T-helper 9 cell (primary cell): ENCODE results near the gene BDKRB1.

Source experiments
- DNase-seq: peaks from one replicate; pipeline ENCODE4 v3.0.0-alpha.2; 2020

The BDKRB1 gene

DNA sequence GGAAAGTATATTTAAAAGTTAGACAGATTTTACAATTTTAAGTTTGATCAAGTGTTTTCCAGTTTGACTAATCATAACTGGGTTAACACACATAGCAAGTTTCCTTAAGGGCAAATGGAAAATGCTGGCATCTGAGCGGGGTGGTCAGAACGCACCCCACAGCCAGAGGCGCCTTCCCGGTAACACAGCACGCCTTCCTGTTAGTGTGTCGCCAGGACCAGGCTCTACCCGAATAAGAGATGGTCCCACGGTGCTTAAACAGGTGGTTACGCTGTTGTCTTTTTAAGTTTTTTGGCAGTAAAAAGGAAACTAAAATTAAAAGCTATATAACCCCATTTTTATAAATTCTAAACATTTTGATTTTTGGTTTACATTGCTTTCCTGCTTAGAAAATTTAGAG, 28.0 kb downstream of the BDKRB1 start:
- no peak for DNase-seq

- DNase-seq: no peak
These were observed 28.4 kb downstream of the BDKRB1 start for GRCh38 chr14:96284430-96284829.

GRCh38 chr14:96285667-96286066, 29.7 kb downstream of the BDKRB1 start:
- DNase-seq: no peak

DNA sequence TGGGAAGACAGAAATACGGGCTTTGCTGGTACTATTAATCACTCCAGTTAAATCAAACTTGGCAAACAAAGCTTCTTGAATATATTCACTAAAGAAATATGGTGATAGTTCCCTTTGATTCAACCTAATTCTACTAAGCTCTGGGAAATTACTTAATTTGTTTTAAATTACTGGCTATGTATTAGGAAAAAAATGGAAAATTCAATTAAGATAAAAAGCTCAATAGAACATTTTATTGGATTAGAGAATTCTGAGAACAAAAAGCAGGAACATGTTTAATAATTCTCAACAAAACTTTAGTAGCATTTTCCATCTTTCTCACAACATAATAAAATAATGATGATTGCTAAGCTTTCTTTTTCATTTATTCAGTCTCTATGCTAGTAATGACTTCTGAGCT, 30.2 kb downstream of the BDKRB1 start:
- no peak for DNase-seq

DNA sequence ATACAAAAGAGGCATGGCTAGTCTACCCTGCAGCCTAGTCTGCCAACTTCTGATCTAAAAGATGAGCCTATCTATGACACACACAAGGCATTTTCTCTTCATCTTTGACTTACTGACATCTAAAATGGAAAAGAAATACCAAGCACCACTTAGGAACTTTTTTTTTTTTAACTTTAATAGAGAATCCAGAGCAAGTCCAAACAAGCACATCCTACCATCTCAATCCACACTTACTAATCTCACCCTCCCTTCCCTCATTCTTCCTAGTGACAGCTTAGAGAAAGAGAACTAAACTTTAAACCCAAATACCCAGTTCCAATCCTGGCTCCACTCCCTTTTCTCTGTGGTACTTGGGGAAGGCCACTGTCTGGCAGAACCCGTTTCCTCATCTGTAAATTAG, 31.8 kb downstream of the BDKRB1 start:
- no peak for DNase-seq

- DNase-seq: no peak
These were observed 38.2 kb downstream of the BDKRB1 start for GRCh38 chr14:96294246-96294645.

- DNase-seq: no peak
These were observed 41.0 kb downstream of the BDKRB1 start for GRCh38 chr14:96297000-96297399.

- no peak for DNase-seq
These were observed 42.0 kb downstream of the BDKRB1 start for GRCh38 chr14:96297997-96298515.

DNA sequence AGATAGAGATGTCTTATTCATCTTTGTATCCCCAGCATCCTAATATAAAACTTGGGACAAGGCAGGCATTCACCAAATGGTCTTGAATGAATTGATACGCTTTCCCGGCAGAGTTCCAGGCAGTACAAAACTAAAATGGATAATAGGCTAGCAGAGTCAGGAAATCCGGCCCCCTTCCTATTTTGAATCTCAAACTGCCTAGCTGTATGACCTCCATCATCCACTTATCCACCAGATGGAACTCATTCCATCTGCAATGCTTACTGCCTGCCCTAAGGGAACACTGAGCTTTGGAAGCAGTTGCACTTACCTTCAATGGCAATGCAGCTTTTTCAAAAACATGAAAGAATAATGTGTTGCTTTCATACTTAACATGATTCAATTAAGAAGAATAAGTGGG, 43.4 kb downstream of the BDKRB1 start:
- DNase-seq: no peak

DNA sequence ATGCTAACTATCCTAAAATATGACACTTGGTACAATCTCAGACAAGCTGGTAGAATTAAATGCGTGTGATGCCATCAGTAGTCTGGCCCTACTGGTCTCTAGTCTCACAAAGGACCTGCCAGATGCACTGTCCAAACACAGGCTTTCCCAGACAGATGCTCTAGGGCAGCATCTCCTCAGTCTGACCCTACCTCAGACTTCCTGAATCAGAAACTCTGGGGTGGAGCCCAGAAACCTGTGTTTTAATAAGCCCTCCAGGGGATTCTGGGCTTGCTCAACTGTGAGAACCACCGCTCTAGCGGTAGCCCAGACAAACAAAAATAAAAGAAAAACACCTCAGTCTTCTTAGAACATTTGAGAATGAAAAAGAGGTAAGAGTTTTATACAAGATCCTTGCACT, 48.0 kb downstream of the BDKRB1 start:
- DNase-seq: no peak

DNA sequence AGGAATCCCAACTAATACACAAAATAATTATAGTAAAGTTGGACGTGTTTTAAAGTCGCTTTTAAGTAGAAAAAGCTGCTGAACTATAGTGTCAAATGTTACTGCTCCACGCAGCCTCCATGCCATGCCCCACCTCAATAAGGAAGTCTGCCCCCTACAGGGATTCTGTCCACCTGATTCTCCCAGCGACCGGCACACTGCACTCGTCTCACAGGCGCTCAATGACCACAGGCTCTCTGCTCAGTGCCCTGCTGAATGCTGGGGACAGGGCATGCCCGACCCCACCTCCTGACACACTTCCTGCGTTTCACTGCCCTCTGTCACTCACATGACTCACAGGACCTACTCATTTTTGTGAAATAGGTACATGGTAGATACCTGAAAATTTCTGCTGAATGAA, 48.9 kb downstream of the BDKRB1 start:
- DNase-seq: no peak

GRCh38 chr14:96307434-96307833, 51.4 kb downstream of the BDKRB1 start:
- DNase-seq: no peak

- no peak for DNase-seq
These were observed 53.3 kb downstream of the BDKRB1 start for GRCh38 chr14:96309133-96309895.

DNA sequence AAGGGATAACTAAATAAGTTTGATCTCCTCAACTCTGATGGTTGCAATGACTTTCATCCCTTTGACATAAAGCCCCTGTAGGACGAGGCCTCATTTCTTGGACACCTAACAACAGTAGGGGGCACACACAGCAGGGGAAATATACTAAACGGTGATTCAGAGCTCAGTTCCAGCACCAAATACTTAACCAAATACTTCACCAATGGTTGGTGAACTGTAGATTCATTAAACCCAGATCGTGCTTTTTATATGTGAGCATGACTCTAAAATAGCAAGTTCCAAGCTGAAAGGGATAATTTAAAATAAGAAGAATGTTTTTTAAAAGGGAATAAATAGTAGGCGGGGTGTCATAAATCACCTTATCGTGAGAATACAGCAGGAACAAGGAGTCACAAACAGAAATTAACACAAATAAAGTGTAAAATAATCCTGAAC, 53.9 kb downstream of the BDKRB1 start:
- no peak for DNase-seq

DNA sequence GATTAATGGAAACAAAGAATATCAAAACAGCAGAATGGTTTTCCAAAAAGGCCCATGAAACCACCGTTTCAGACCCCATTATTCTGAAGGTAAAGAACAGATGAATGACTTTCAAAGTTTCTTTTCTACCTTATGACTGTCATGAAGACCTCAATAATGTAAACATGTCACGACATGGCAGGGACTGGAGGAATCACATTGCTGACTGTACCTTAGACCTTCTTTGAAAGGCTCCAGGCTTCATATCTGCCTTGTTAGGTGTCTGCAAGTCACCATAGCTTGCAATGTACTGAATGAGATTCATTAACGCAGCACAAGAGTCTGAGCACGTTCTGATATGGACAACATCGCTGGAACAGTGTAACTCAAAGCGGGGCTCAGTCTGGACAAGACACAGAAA, 54.9 kb downstream of the BDKRB1 start:
- DNase-seq: no peak
